HG03280 (cell line): ENCODE measurements around the gene HECTD2.
"Not testable (repeated sequence)": the region's sequence is repeated elsewhere in the genome, so short reads cannot be mapped to it uniquely, and the experiment has no call there.

Source experiments
- ATAC-seq: cut with Tn5 transposase; IDR thresholded peaks from one replicate; pipeline ENCODE4 v1.9.1; 2021; ENCODE audit warnings: mild to moderate bottlenecking, moderate library complexity; ENCODE audit not compliant: unreplicated experiment

The HECTD2 gene

GRCh38 chr10:91528080-91528479 is 117.9 kb downstream of the HECTD2 start:
- ATAC-seq: no peak

- ATAC-seq: no peak
Measured at GRCh38 chr10:91528768-91529167, 118.6 kb downstream of the HECTD2 start.

GRCh38 chr10:91534789-91535188 is 124.6 kb downstream of the HECTD2 start:
- ATAC-seq: not testable (repeated sequence)

GRCh38 chr10:91536111-91536510 is 126.0 kb downstream of the HECTD2 start:
- no peak for ATAC-seq

- no peak for ATAC-seq
Measured at GRCh38 chr10:91536733-91537132, 126.6 kb downstream of the HECTD2 start.

- ATAC-seq: no peak
Measured at GRCh38 chr10:91537614-91538383, 127.7 kb downstream of the HECTD2 start.

- ATAC-seq: no peak
Measured at GRCh38 chr10:91539930-91540329, 129.8 kb downstream of the HECTD2 start.

GRCh38 chr10:91540733-91541132 is 130.6 kb downstream of the HECTD2 start:
- no peak for ATAC-seq

- ATAC-seq: no peak
Measured at GRCh38 chr10:91541481-91541880, 131.3 kb downstream of the HECTD2 start.

GRCh38 chr10:91545384-91545783 is 135.2 kb downstream of the HECTD2 start:
- ATAC-seq: no peak

- ATAC-seq: no peak
Measured at GRCh38 chr10:91545838-91546237, 135.7 kb downstream of the HECTD2 start.

- ATAC-seq: no peak
Measured at GRCh38 chr10:91549262-91549661, 139.1 kb downstream of the HECTD2 start.

- ATAC-seq: no peak
Measured at GRCh38 chr10:91550021-91550420, 139.9 kb downstream of the HECTD2 start.

GRCh38 chr10:91551856-91552255 is 141.7 kb downstream of the HECTD2 start:
- ATAC-seq: no peak

- ATAC-seq: no peak
Measured at GRCh38 chr10:91552274-91553095, 142.3 kb downstream of the HECTD2 start.

GRCh38 chr10:91555455-91555854 is 145.3 kb downstream of the HECTD2 start:
- no peak for ATAC-seq

GRCh38 chr10:91556691-91557566 is 146.8 kb downstream of the HECTD2 start:
- ATAC-seq: no peak

- ATAC-seq: no peak
Measured at GRCh38 chr10:91557651-91558111, 147.5 kb downstream of the HECTD2 start.

GRCh38 chr10:91558473-91558872 is 148.3 kb downstream of the HECTD2 start:
- no peak for ATAC-seq

GRCh38 chr10:91559169-91559568 is 149.0 kb downstream of the HECTD2 start:
- no peak for ATAC-seq

- ATAC-seq: no peak
Measured at GRCh38 chr10:91559750-91560149, 149.6 kb downstream of the HECTD2 start.
